H1 (cell line): ENCODE data around the gene AFF1. TPM values are rescaled to one million over a fixed set of nuclear protein-coding genes. Genes with fewer than 3 reads are reported as not detected.
A peak's percentile ranks its signal among the peaks of the same experiment; 100 is the strongest.

ENCODE experiments used
- CTCF ChIA-PET: fragments of 300-600 bp; sonication (Branson Sonifier 250); formaldehyde crosslinking; loops from one replicate; lab custom pipeline; 2021; ENCODE audit not compliant: partially characterized antibody; lab: Charles Lee
- POLR2A ChIA-PET: fragments of 300-600 bp; sonication (Branson Sonifier 250); formaldehyde crosslinking; loops from one replicate; lab custom pipeline; 2021; ENCODE audit warnings: inconsistent platforms; ENCODE audit not compliant: partially characterized antibody; lab: Charles Lee
- DNase-seq, 2 experiments: peaks; one replicate each; pipeline versions ENCODE4 v3.0.0 to v3.0.0-alpha.2; 2010 to 2022; ENCODE audit warnings: low spot score in 2 of 2, low read depth in 1 of 2, mixed read lengths in 1 of 2
- FAIRE-seq: peaks from 2 replicates; lab custom pipeline; 2011; peaks lifted over from hg19 to GRCh38; lab: Jason Lieb, UNC
- H2AFZ ChIP-seq: 2 replicates; pipeline ENCODE4 v1.8.1; 2012; ENCODE audit warnings: low read length, inconsistent platforms
- H2AK5ac ChIP-seq: 2 replicates; pipeline ENCODE4 v1.6.1; 2013; ENCODE audit warnings: low read depth, low read length
- H2BK120ac ChIP-seq: replicated peaks from 2 replicates; pipeline ENCODE3; 2013; ENCODE audit warnings: low read depth, low read length, inconsistent platforms
- H2BK12ac ChIP-seq: 2 replicates; pipeline ENCODE4 v1.6.1; 2013; ENCODE audit warnings: low read depth, low read length
- H2BK15ac ChIP-seq: 2 replicates; pipeline ENCODE4 v1.6.1; 2013; ENCODE audit warnings: low read length
- H2BK20ac ChIP-seq: 2 replicates; pipeline ENCODE4 v1.6.1; 2013; ENCODE audit warnings: low read length
- H2BK5ac ChIP-seq: 2 replicates; pipeline ENCODE4 v1.6.1; 2013; ENCODE audit warnings: low read depth, low read length
- H3K14ac ChIP-seq: 2 replicates; pipeline ENCODE4 v1.6.1; 2013; ENCODE audit warnings: inconsistent platforms; ENCODE audit not compliant: insufficient read length
- H3K18ac ChIP-seq: 2 replicates; pipeline ENCODE4 v1.6.1; 2013; ENCODE audit warnings: low read length; ENCODE audit errors: extremely low read depth
- H3K23ac ChIP-seq: 2 replicates; pipeline ENCODE4 v1.6.1; 2013; ENCODE audit warnings: inconsistent platforms; ENCODE audit not compliant: insufficient read length
- H3K23me2 ChIP-seq: 2 replicates; pipeline ENCODE4 v1.6.1; 2013; ENCODE audit warnings: low read depth, low read length
- H3K27ac ChIP-seq: 2 replicates; pipeline ENCODE4 v1.6.1; 2011; ENCODE audit warnings: low read depth, low read length, inconsistent platforms
- H3K27me3 ChIP-seq, 4 experiments: replicated peaks in 1 of 4; 1 replicate in 1 of 4; 2 replicates in 3 of 4; pipeline versions ENCODE4 v1.6.1 to v1.8.1; 2011 to 2013; ENCODE audit warnings: low read length in 3 of 4, mild to moderate bottlenecking in 3 of 4, inconsistent platforms in 2 of 4, mixed read lengths in 2 of 4, moderate library complexity in 1 of 4; ENCODE audit not compliant: control insufficient read depth in 3 of 4, insufficient read depth in 3 of 4; ENCODE audit errors: extremely low read depth in 1 of 4
- H3K36me3 ChIP-seq, 4 experiments: 2 replicates each; pipeline versions ENCODE4 v1.6.1 to v1.8.1; 2011 to 2013; ENCODE audit warnings: mild to moderate bottlenecking in 4 of 4, low read length in 3 of 4, moderate library complexity in 2 of 4, control low read depth in 1 of 4, inconsistent platforms in 1 of 4; ENCODE audit not compliant: insufficient read depth in 4 of 4, control insufficient read depth in 2 of 4
- H3K4ac ChIP-seq: replicated peaks from 2 replicates; pipeline ENCODE3; 2013; ENCODE audit warnings: low read length, low read depth, mixed read lengths, inconsistent platforms; ENCODE audit not compliant: insufficient read length
- H3K4me1 ChIP-seq, 4 experiments: replicated peaks in 1 of 4; 1 replicate in 1 of 4; 2 replicates in 3 of 4; pipeline versions ENCODE4 v1.6.1 to v1.8.1; 2011 to 2013; ENCODE audit warnings: low read length in 3 of 4, inconsistent platforms in 2 of 4, mixed read lengths in 1 of 4; ENCODE audit not compliant: insufficient read depth in 4 of 4, control insufficient read depth in 3 of 4
- H3K4me2 ChIP-seq, 2 experiments: 2 replicates each; pipeline versions ENCODE4 v1.6.1 to v1.8.1; 2011 to 2013; ENCODE audit warnings: low read depth in 2 of 2, low read length in 2 of 2, control low read depth in 1 of 2, inconsistent platforms in 1 of 2, mild to moderate bottlenecking in 1 of 2; ENCODE audit not compliant: insufficient read depth in 1 of 2
- H3K4me3 ChIP-seq, 4 experiments: fragments of 200-600, 300-600 bp in 1 of 4; sonication (generic), shearing (Covaris generic), sonication (Bioruptor Twin) in 1 of 4; 2 replicates each; pipeline versions ENCODE4 v1.5.1 to v1.8.1; 2011 to 2016; ENCODE audit warnings: low read length in 4 of 4, low read depth in 3 of 4, control low read depth in 2 of 4, inconsistent platforms in 2 of 4, mild to moderate bottlenecking in 2 of 4, mixed read lengths in 1 of 4, moderate library complexity in 1 of 4; ENCODE audit not compliant: insufficient read depth in 2 of 4; ENCODE audit errors: extremely low read depth in 1 of 4
- H3K56ac ChIP-seq: replicated peaks from 2 replicates; pipeline ENCODE3; 2013; ENCODE audit warnings: low read depth, mild to moderate bottlenecking, mixed read lengths, low read length, inconsistent platforms; ENCODE audit not compliant: insufficient read length
- H3K79me1 ChIP-seq: 2 replicates; pipeline ENCODE4 v1.6.1; 2013; ENCODE audit warnings: low read depth, low read length, control low read depth
- H3K79me2 ChIP-seq, 2 experiments: 2 replicates each; pipeline versions ENCODE4 v1.6.1 to v1.8.1; 2012 to 2013; ENCODE audit warnings: low read length in 2 of 2, mild to moderate bottlenecking in 2 of 2, inconsistent platforms in 1 of 2; ENCODE audit not compliant: insufficient read depth in 2 of 2, control insufficient read depth in 1 of 2
- H3K9ac ChIP-seq, 4 experiments: replicated peaks in 1 of 4; 1 replicate in 1 of 4; 2 replicates in 3 of 4; pipeline versions ENCODE4 v1.6.1 to v1.8.1; 2011 to 2013; ENCODE audit warnings: low read depth in 3 of 4, low read length in 3 of 4, control low read depth in 2 of 4, mild to moderate bottlenecking in 2 of 4, moderate library complexity in 2 of 4, inconsistent platforms in 1 of 4; ENCODE audit errors: extremely low read depth in 1 of 4
- H3K9me3 ChIP-seq, 2 experiments: 2 replicates each; pipeline versions ENCODE4 v1.6.1 to v1.8.1; 2012 to 2013; ENCODE audit warnings: mild to moderate bottlenecking in 2 of 2, moderate library complexity in 2 of 2, control low read depth in 1 of 2, inconsistent platforms in 1 of 2, low read depth in 1 of 2, low read length in 1 of 2, mixed read lengths in 1 of 2; ENCODE audit not compliant: insufficient read depth in 2 of 2
- H4K20me1 ChIP-seq, 2 experiments: replicated peaks in 1 of 2; 2 replicates each; pipeline versions ENCODE3 to v1.8.1; 2011 to 2013; ENCODE audit warnings: inconsistent platforms in 2 of 2, low read length in 2 of 2, mild to moderate bottlenecking in 1 of 2; ENCODE audit not compliant: insufficient read depth in 2 of 2, control insufficient read depth in 1 of 2
- H4K5ac ChIP-seq: 2 replicates; pipeline ENCODE4 v1.6.1; 2013; ENCODE audit warnings: low read length, low read depth, mixed read lengths, inconsistent platforms; ENCODE audit not compliant: insufficient read length
- H4K8ac ChIP-seq: 2 replicates; pipeline ENCODE4 v1.8.0; 2013; ENCODE audit warnings: mild to moderate bottlenecking, moderate library complexity, low read length, inconsistent platforms; ENCODE audit not compliant: insufficient read depth; ENCODE audit errors: extremely low read depth
- H4K91ac ChIP-seq: replicated peaks from 2 replicates; pipeline ENCODE3; 2013; ENCODE audit warnings: low read length, mixed read lengths, inconsistent platforms; ENCODE audit not compliant: insufficient read length
- ASH2L ChIP-seq: fragments of 200-600, 300-600 bp; sonication (generic); IDR thresholded peaks from one replicate; pipeline ENCODE4 v1.7.1; 2017; ENCODE audit warnings: low read length
- ATF2 ChIP-seq: IDR thresholded peaks from 2 replicates; pipeline ENCODE4 v1.6.1; 2012; ENCODE audit warnings: low read length, inconsistent platforms
- BACH1 ChIP-seq: IDR thresholded peaks from 2 replicates; pipeline ENCODE4 v1.6.1; 2012; ENCODE audit warnings: low read length, improper control_type of control experiment
- BCL11A ChIP-seq, 2 experiments: IDR thresholded peaks; one replicate each; pipeline ENCODE4 v1.6.1; 2011; ENCODE audit warnings: low read depth in 2 of 2, low read length in 2 of 2, mild to moderate bottlenecking in 2 of 2
- JUN ChIP-seq: IDR thresholded peaks from 2 replicates; pipeline ENCODE4 v1.6.1; 2011; ENCODE audit warnings: low read depth, mild to moderate bottlenecking, improper control_type of control experiment, low read length
- NANOG ChIP-seq: IDR thresholded peaks from 2 replicates; pipeline ENCODE4 v1.6.1; 2011; ENCODE audit warnings: low read length, low read depth, mild to moderate bottlenecking, inconsistent platforms; ENCODE audit not compliant: insufficient read depth, poor library complexity, severe bottlenecking
- SAP30 ChIP-seq: fragments of 300-600 bp; sonication (generic); IDR thresholded peaks from 2 replicates; pipeline ENCODE4 v1.7.1; 2012; ENCODE audit warnings: low read length, moderate library complexity, mild to moderate bottlenecking, inconsistent platforms; ENCODE audit not compliant: insufficient read depth, insufficient replicate concordance
- SIX5 ChIP-seq: IDR thresholded peaks from 2 replicates; pipeline ENCODE4 v1.6.1; 2011; ENCODE audit warnings: mild to moderate bottlenecking, low read depth, low read length
- WGBS, 2 experiments: shearing (Covaris generic) in 1 of 2; methylation state at CpG; one replicate each; pipeline versions ENCODE4 v1.1.6 to v1.1.7; 2013 to 2015; ENCODE audit warnings: low lambda C conversion rate in 2 of 2, mixed read lengths in 2 of 2, inconsistent platforms in 1 of 2, low coverage in 1 of 2, missing lambda C conversion rate in 1 of 2; ENCODE audit not compliant: insufficient replicate concordance in 2 of 2, insufficient coverage in 1 of 2, insufficient read length in 1 of 2; ENCODE audit errors: extremely low coverage in 1 of 2, missing lambda C conversion rate in 1 of 2; 5-methylcytosine and 5-hydroxymethylcytosine counted together
- polyA plus RNA-seq, 7 experiments: library from polyadenylated mRNA; depleted of rRNA in 3 of 7; stranded (reverse) in 5 of 7; unstranded in 2 of 7; fragments of >200 nt in 5 of 7; fragments of 200-250 nt in 2 of 7; gene quantifications; 1 replicate in 5 of 7; 2 replicates in 1 of 7; 4 replicates in 1 of 7; pipeline versions ENCODE4 v1.2.1 to v1.2.3, GENCODE V29; 2011 to 2013; ENCODE audit warnings: missing spikeins in 2 of 7, mixed read lengths in 2 of 7
- total RNA-seq: library from RNA; stranded (reverse); fragmentation: NEBNext Ultra II Directional; extraction: Animal tissue kit (Norgen Biotek cat#: 25700); gene quantifications from 2 replicates; pipeline ENCODE4 v1.2.1, GENCODE V29; 2021

AFF1 gene
- total and polyA plus RNA-seq, 2 of the 8 experiments (the other 6 are each of a cell fraction or from before 2014, with no cell fraction given), result 14.8 to 85.5 TPM

- Histone ChIP-seq H4K8ac (no peak overlapping the region), H3K14ac (no peak overlapping the region), H4K5ac (no peak overlapping the region), H3K79me1 (no peaks in the 10 kb centered on the region), H2BK120ac (no peak overlapping the region), H2AK5ac (no peak overlapping the region), H3K23ac (no peak overlapping the region), H2AFZ (no peak overlapping the region), H4K20me1 (peaks cover 3 to 8% of the 10 kb centered on the region in 2 experiments), H3K18ac (peak overlapping the region; percentile 29; the same call in 1 of the 2 replicates), H3K27ac (peak overlapping the region; percentile 88), H2BK5ac (peak overlapping the region; percentile 69), H3K56ac (no peak overlapping the region), H3K9me3 (no peaks in the 10 kb centered on the region), H3K36me3 (no peaks in the 10 kb centered on the region), H3K27me3 (no peaks in the 10 kb centered on the region), H3K4me1 (peaks cover 9 to 31% (median 23%) of the 10 kb centered on the region in 4 experiments; a peak in 6 of 7 replicates), H3K4me3 (peak overlapping the region; percentile 63 to 94 (median 88)), H2BK15ac (no peak overlapping the region), H3K79me2 (peaks cover 7 to 74% of the 10 kb centered on the region in 2 experiments), H3K23me2 (peaks cover 14% of the 10 kb centered on the region), H2BK12ac (no peak overlapping the region), H2BK20ac (no peak overlapping the region), H3K4me2 (peak overlapping the region; percentile 58 to 96), H3K9ac (peak overlapping the region in 3 of 4 experiments; percentile 68 to 85 (median 72); a peak in 5 of 7 replicates), H3K4ac (no peak overlapping the region), H4K91ac (no peak overlapping the region)
- POLR2A ChIA-PET, result interaction anchor here (0.7 to 6.7 kb wide), 21 partner anchors 8 to 112 kb away, joined by 3 to 108 read pairs (median 6); partner anchors contain the start of gene AFF1
- DNase-seq (no peak), FAIRE-seq (no peak)
- WGBS, 2 experiments, result 10% methylated on average over 22 of the region's 22 CpGs; no CpG with 5 or more reads in 1 of the 2 experiments
- CTCF ChIA-PET, result interaction anchor here (0.7 to 2.4 kb wide), 8 partner anchors 10 to 85 kb away, joined by 3 to 9 read pairs (median 5); partner anchors contain the start of gene AFF1
- TF ChIP-seq SIX5 (no peak), BCL11A (IDR thresholded peaks at IDR 0.05; ENCODE audit: low read depth in 2 of 2, low read length in 2 of 2) (no peak), BACH1 (0 out of 2 replicates have a peak, but pooled peaks have one; percentile 31), ASH2L (no peak), JUN (no peak), SAP30 (peak; percentile 66), ATF2 (peak; percentile 53; the same call in 1 of the 2 replicates), NANOG (no peak)
These were observed 73.0 kb downstream of the AFF1 start for GRCh38 chr4:87007528-87008446.
